GM10266 (cell line): ENCODE results near the gene FAM219B.

Experiments
- DNase-seq: peaks from one replicate; pipeline ENCODE4 v3.0.0; 2012; ENCODE audit errors: extremely low spot score
- TF ChIP-seq, protein P1 (sequence below): IDR thresholded peaks from 2 replicates; pipeline ENCODE4 v1.5.1; 2012; ENCODE audit warnings: mild to moderate bottlenecking, low read depth; ENCODE audit not compliant: control insufficient read depth, insufficient read depth; ENCODE audit errors: missing control alignments

The FAM219B gene

DNA sequence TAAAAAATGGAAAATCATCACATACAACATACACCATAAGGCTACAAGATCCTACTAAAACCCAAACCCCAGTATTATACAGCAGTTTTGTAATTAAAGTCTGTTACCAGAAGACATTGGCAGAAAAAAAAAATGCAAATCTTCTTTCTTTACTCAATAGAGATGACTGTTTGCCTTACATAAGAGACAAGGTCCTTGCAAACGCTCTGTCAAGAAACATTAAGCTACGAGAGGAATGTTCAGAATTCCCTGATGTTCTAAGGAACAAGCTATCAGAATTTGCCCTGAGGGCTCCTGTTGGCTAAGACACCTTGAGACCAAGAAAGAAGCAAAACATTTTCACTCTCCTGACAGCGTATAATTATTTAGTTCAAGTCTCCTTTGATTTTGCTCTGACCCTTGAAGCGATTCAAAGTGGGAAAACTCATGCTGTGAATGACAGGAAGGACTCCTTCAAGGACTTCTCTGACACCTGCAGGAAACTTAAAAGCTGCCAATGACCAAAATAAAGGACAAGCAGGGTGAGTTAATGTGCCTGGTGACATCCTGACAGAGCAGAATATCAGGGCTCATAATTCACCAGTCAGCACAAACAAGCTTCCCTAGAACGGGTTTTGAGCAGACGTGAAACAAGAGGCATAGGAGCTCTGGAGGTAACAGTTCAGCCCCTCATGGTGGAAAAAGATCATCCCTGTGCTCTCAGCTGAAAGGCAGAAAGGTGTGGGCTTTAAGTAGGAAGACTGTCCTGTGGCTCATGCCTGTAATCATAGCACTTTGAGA is 36.0 kb downstream of the FAM219B start:
- TF ChIP-seq, protein P1, sequence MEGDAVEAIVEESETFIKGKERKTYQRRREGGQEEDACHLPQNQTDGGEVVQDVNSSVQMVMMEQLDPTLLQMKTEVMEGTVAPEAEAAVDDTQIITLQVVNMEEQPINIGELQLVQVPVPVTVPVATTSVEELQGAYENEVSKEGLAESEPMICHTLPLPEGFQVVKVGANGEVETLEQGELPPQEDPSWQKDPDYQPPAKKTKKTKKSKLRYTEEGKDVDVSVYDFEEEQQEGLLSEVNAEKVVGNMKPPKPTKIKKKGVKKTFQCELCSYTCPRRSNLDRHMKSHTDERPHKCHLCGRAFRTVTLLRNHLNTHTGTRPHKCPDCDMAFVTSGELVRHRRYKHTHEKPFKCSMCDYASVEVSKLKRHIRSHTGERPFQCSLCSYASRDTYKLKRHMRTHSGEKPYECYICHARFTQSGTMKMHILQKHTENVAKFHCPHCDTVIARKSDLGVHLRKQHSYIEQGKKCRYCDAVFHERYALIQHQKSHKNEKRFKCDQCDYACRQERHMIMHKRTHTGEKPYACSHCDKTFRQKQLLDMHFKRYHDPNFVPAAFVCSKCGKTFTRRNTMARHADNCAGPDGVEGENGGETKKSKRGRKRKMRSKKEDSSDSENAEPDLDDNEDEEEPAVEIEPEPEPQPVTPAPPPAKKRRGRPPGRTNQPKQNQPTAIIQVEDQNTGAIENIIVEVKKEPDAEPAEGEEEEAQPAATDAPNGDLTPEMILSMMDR = no peak
- no peak for DNase-seq

GRCh38 chr15:74869726-74870407 is 36.8 kb downstream of the FAM219B start:
- TF ChIP-seq, protein P1 = no peak
- DNase-seq = peak; percentile 79

DNA sequence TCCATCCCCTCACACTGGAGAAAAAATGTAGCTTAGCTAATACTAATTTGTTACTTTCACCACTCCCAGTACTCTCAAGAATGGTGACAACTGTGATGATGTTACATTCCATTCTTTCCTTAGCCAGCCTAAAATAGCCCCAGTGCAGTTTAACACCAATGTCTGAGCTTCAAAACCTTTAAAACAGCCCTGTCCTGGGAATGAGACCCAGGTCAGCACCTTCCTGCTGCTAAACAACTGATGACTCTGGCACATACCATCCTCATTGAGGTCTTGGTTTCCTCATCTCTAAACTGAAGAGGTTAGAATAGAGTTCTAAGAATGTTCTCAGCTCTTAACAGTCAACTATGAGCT is 37.3 kb downstream of the FAM219B start:
- DNase-seq = no peak
- TF ChIP-seq, protein P1 = no peak

DNA sequence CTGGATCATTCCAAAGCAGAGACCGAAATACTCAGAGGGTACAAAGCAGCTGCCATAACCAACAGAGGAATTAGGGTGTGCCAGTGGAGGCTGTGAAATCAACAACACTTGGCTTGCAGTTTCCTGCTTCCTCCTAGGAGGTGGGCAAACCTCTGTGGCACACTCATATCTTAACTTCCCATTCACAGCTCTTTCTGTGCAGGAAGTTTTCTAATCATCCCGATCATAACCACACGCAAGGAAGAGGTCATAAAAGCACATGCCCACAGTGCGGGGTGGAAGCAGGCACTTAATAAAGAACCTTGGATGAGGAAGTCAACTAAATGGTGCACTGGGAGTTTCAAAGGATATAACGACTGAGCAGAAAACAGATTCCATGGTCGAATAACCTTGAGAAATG is 38.6 kb downstream of the FAM219B start:
- TF ChIP-seq, protein P1 = no peak
- DNase-seq = no peak

DNA sequence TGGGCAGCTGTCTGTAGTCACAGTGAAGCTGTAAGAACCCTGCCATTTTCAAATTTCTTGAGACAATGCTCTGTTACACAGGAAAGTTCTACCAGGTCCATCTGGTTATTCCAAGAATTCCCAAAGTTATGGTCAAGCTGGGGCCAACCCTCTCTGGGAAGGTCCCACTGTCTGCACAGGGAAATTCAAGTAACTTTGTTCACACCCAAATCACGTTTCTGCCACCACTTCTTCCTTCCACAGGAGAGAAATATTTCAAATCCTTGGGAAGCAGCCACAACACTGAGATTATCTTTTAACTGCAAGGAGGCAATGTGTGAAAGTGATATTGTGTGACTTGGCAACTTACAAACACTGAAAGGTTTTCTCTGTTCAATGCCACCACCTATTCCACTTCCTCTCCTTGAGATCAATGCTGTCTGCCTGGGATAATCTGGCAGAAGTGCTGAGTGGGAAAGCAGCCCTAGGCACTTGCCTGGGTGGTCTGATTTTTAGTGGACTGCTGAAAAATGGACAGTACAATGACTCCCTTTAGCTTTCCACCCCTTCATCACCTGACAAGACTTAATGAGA is 39.1 kb downstream of the FAM219B start:
- TF ChIP-seq, protein P1 = no peak
- DNase-seq = no peak

DNA sequence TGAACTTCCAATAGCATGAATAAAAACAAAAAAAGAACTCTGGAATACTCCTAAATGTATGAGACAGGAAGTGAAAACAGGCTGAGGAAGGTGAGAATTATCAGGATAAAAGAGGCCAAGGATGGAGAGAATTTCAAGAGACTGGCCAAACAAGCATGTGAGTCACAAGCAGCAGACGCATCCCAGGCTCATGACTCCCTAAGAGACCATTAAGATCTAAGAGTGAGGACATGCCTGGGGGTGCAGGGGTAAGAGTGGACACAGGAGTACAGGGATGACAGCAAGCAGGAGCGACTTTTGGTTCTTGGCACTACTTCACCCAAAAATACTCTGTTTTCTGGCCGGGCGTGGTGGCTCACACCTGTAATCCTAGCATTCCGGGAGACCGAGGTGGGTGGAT is 40.6 kb downstream of the FAM219B start:
- TF ChIP-seq, protein P1 = no peak
- no peak for DNase-seq

DNA sequence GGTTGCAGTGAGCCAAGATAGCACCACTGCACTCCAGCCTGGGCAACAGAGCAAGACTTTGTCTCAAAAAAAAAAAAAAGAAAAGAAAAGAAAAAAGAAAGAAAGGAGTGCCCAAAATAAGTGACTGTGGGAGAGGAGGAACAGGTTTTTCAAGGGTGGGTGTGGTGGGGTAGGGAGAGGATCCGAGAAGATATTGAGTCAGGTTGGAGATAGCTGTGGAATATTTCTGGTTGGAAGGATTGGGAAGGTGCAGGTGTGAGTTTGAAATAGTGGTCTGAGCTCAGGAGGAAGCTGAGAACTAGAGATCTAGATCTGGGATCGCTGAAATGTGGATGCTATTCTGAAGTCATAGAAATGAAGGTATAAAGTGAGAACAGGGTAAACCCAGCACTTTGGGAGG is 41.3 kb downstream of the FAM219B start:
- no peak for DNase-seq
- TF ChIP-seq, protein P1 = no peak
